HUES48 (cell line): Measurements from ENCODE around the gene HLA-E.
A peak's percentile ranks its signal among the peaks of the same experiment; 100 is the strongest.
"Not testable (repeated sequence)": the region's sequence is repeated elsewhere in the genome, so short reads cannot be mapped to it uniquely, and the experiment has no call there.

Source experiments
- H3K27ac ChIP-seq: one replicate; pipeline ENCODE4 v1.7.0; 2013; ENCODE audit warnings: low read depth, low read length, inconsistent platforms
- H3K27me3 ChIP-seq: 2 replicates; pipeline ENCODE4 v1.6.1; 2013; ENCODE audit warnings: mild to moderate bottlenecking, low read length; ENCODE audit not compliant: control insufficient read depth, insufficient read depth
- H3K36me3 ChIP-seq: 2 replicates; pipeline ENCODE4 v1.6.1; 2013; ENCODE audit warnings: low read length; ENCODE audit not compliant: control insufficient read depth, insufficient read depth
- H3K4me1 ChIP-seq: 2 replicates; pipeline ENCODE4 v1.6.1; 2013; ENCODE audit warnings: mild to moderate bottlenecking, low read length; ENCODE audit not compliant: control insufficient read depth, insufficient read depth
- H3K4me3 ChIP-seq: 2 replicates; pipeline ENCODE4 v1.5.1; 2013; ENCODE audit warnings: mild to moderate bottlenecking, low read depth, low read length
- H3K9ac ChIP-seq: 2 replicates; pipeline ENCODE4 v1.6.1; 2013; ENCODE audit warnings: mild to moderate bottlenecking, low read depth, low read length, moderate library complexity
- H3K9me3 ChIP-seq: 2 replicates; pipeline ENCODE4 v1.6.1; 2013; ENCODE audit warnings: low read length; ENCODE audit not compliant: control insufficient read depth, insufficient read depth

HLA-E gene

GRCh38 chr6:30481211-30481964, 7.9 kb upstream of the HLA-E start:
- H3K4me1 ChIP-seq: peaks cover 5% of the 10 kb centered on the region; the same call in 1 of the 2 replicates
- H3K9ac ChIP-seq: no peak overlapping the region
- no peaks in the 10 kb centered on the region for H3K9me3 ChIP-seq
- H3K27ac ChIP-seq: no peak overlapping the region
- peak overlapping the region; percentile 58 for H3K4me3 ChIP-seq
- peaks cover 40% of the 10 kb centered on the region for H3K27me3 ChIP-seq
- no peaks in the 10 kb centered on the region for H3K36me3 ChIP-seq

- not testable (repeated sequence) for H3K27ac ChIP-seq, H3K36me3 ChIP-seq, H3K4me1 ChIP-seq, H3K9ac ChIP-seq, H3K9me3 ChIP-seq
- Histone ChIP-seq H3K27me3 (peaks cover 40% of the 10 kb centered on the region), H3K4me3 (peak overlapping the region; percentile 58)
Measured at GRCh38 chr6:30481965-30482644, 7.2 kb upstream of the HLA-E start.

- H3K27me3 ChIP-seq: peaks cover 33% of the 10 kb centered on the region
- H3K9ac ChIP-seq: no peak overlapping the region
- H3K27ac ChIP-seq: no peak overlapping the region
- H3K36me3 ChIP-seq: no peaks in the 10 kb centered on the region
- peaks cover 5% of the 10 kb centered on the region; the same call in 1 of the 2 replicates for H3K4me1 ChIP-seq
- no peaks in the 10 kb centered on the region for H3K9me3 ChIP-seq
- no peak overlapping the region for H3K4me3 ChIP-seq
Measured at GRCh38 chr6:30483677-30484279, 5.5 kb upstream of the HLA-E start.

GRCh38 chr6:30485236-30485635, 4.1 kb upstream of the HLA-E start:
- no peak overlapping the region for H3K27ac ChIP-seq
- no peaks in the 10 kb centered on the region for H3K9me3 ChIP-seq
- H3K27me3 ChIP-seq: peaks cover 18% of the 10 kb centered on the region
- H3K4me1 ChIP-seq: peaks cover 6% of the 10 kb centered on the region; the same call in 1 of the 2 replicates
- no peaks in the 10 kb centered on the region for H3K36me3 ChIP-seq
- H3K9ac ChIP-seq: no peak overlapping the region
- H3K4me3 ChIP-seq: no peak overlapping the region

GRCh38 chr6:30487926-30488325, 1.4 kb upstream of the HLA-E start:
- H3K36me3 ChIP-seq: peaks cover 23% of the 10 kb centered on the region
- H3K4me1 ChIP-seq: peaks cover 3% of the 10 kb centered on the region; the same call in 1 of the 2 replicates
- no peak overlapping the region for H3K27ac ChIP-seq
- no peaks in the 10 kb centered on the region; the same call in 1 of the 2 replicates for H3K27me3 ChIP-seq
- no peak overlapping the region for H3K9ac ChIP-seq
- no peaks in the 10 kb centered on the region for H3K9me3 ChIP-seq
- no peak overlapping the region for H3K4me3 ChIP-seq

GRCh38 chr6:30488697-30489080, 620 bp upstream of the HLA-E start:
- H3K4me1 ChIP-seq, H3K27me3 ChIP-seq, H3K9ac ChIP-seq, H3K9me3 ChIP-seq: not testable (repeated sequence)
- Histone ChIP-seq H3K4me3 (peak overlapping the region; percentile 84; the same call in 1 of the 2 replicates), H3K27ac (peak overlapping the region; percentile 76), H3K36me3 (peaks cover 23% of the 10 kb centered on the region)

- Histone ChIP-seq H3K27me3 (no peaks in the 10 kb centered on the region), H3K4me1 (peaks cover 3% of the 10 kb centered on the region; the same call in 1 of the 2 replicates), H3K9ac (peak overlapping the region; percentile 36; the same call in 1 of the 2 replicates), H3K27ac (peak overlapping the region; percentile 76), H3K4me3 (peak overlapping the region; percentile 84), H3K36me3 (peaks cover 23% of the 10 kb centered on the region), H3K9me3 (no peaks in the 10 kb centered on the region)
Measured at GRCh38 chr6:30490026-30490876, 942 bp downstream of the HLA-E start.

- not testable (repeated sequence) for H3K27me3 ChIP-seq, H3K27ac ChIP-seq, H3K9me3 ChIP-seq, H3K4me1 ChIP-seq, H3K9ac ChIP-seq, H3K4me3 ChIP-seq
- peaks cover 23% of the 10 kb centered on the region for H3K36me3 ChIP-seq
Measured at GRCh38 chr6:30491291-30491953, 2.1 kb downstream of the HLA-E start.

- H3K36me3 ChIP-seq: peaks cover 23% of the 10 kb centered on the region
- H3K4me1 ChIP-seq: peaks cover 3% of the 10 kb centered on the region; the same call in 1 of the 2 replicates
- H3K27me3 ChIP-seq: no peaks in the 10 kb centered on the region
- no peak overlapping the region for H3K9ac ChIP-seq
- no peak overlapping the region for H3K27ac ChIP-seq
- no peak overlapping the region for H3K4me3 ChIP-seq
- H3K9me3 ChIP-seq: no peaks in the 10 kb centered on the region
Measured at GRCh38 chr6:30491991-30492952, 3.0 kb downstream of the HLA-E start.
